Activated naive CD4-positive, alpha-beta T cell treated with anti-CD3 and anti-CD28 coated beads, Interleukin-2, amount 50 U/mL, for 24 hours (primary cell): ENCODE results near the gene MARCHF2.
"Not testable (repeated sequence)": the region's sequence is repeated elsewhere in the genome, so short reads cannot be mapped to it uniquely, and the experiment has no call there.

ENCODE experiments used
- H3K27ac Mint-ChIP-seq: one replicate; pipeline ENCODE4 v1.8.0; 2021; ENCODE audit warnings: mild to moderate bottlenecking, mixed read lengths
- H3K27me3 Mint-ChIP-seq: one replicate; pipeline ENCODE4 v1.8.0; 2021; ENCODE audit warnings: mixed read lengths
- H3K36me3 Mint-ChIP-seq: one replicate; pipeline ENCODE4 v1.8.0; 2021; ENCODE audit warnings: mixed read lengths
- H3K4me1 Mint-ChIP-seq: one replicate; pipeline ENCODE4 v1.8.0; 2021; ENCODE audit warnings: mixed read lengths
- H3K4me3 Mint-ChIP-seq: one replicate; pipeline ENCODE4 v1.8.0; 2021; ENCODE audit warnings: mild to moderate bottlenecking, mixed read lengths
- H3K9me3 Mint-ChIP-seq: one replicate; pipeline ENCODE4 v1.8.0; 2021; ENCODE audit warnings: mixed read lengths

MARCHF2 gene

DNA sequence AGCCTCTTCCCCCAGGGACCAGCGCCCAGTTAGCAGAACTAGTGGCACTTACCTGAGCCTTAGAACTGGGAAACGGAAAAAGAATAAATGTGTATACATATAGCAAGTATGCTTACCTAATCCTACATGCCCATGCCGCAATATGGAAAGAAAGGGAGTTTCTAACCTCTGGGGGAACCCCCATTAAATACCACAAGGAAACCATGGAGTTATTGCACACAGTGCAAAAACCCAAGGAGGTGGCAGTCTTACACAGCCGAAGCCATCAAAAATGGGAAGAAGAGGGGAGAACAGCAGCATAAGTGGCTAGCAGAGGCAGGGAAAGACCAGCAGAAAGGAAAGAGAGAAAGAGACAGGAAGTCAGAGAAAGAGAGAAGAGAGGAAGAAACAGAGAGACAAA lies 28.5 kb upstream of the MARCHF2 start:
- not testable (repeated sequence) for H3K9me3 Mint-ChIP-seq, H3K27me3 Mint-ChIP-seq, H3K27ac Mint-ChIP-seq, H3K4me1 Mint-ChIP-seq, H3K36me3 Mint-ChIP-seq, H3K4me3 Mint-ChIP-seq

GRCh38 chr19:8385103-8385502 lies 28.0 kb upstream of the MARCHF2 start:
- not testable (repeated sequence) for H3K27ac Mint-ChIP-seq, H3K36me3 Mint-ChIP-seq, H3K27me3 Mint-ChIP-seq, H3K4me3 Mint-ChIP-seq, H3K4me1 Mint-ChIP-seq, H3K9me3 Mint-ChIP-seq

GRCh38 chr19:8385566-8385965 lies 27.5 kb upstream of the MARCHF2 start:
- H3K9me3 Mint-ChIP-seq, H3K27me3 Mint-ChIP-seq, H3K4me1 Mint-ChIP-seq, H3K36me3 Mint-ChIP-seq, H3K27ac Mint-ChIP-seq, H3K4me3 Mint-ChIP-seq: not testable (repeated sequence)

- not testable (repeated sequence) for H3K36me3 Mint-ChIP-seq, H3K9me3 Mint-ChIP-seq, H3K27ac Mint-ChIP-seq, H3K4me3 Mint-ChIP-seq, H3K4me1 Mint-ChIP-seq, H3K27me3 Mint-ChIP-seq
Measured at GRCh38 chr19:8386419-8386818, 26.7 kb upstream of the MARCHF2 start.

DNA sequence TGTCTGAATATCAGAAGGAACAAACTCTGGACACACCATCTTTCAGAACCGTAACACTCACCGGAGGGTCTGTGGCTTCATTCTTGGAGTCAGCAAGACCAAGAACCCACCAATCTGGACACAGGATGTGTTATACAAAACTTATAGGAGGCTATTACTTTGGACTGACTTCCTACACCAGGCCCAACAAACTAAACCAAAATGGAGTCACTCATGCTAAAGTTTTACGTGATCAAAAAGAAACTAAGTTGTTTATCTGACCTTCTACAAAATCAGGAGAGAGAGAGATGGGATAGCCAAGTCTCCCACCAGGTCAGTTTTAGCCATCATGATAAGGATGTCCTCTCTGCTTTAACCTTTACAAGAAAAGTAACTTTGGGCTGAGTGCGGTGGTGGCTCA lies 26.1 kb upstream of the MARCHF2 start:
- Mint-ChIP-seq H3K36me3 (peaks cover 6% of the 10 kb centered on the region), H3K4me3 (no peak overlapping the region), H3K4me1 (peaks cover 10% of the 10 kb centered on the region), H3K27ac (no peak overlapping the region), H3K27me3 (no peaks in the 10 kb centered on the region), H3K9me3 (no peaks in the 10 kb centered on the region)

GRCh38 chr19:8387688-8388611 lies 25.2 kb upstream of the MARCHF2 start:
- Mint-ChIP-seq H3K36me3 (peaks cover 6% of the 10 kb centered on the region), H3K27me3 (no peaks in the 10 kb centered on the region), H3K4me3 (peak overlapping the region; percentile 33), H3K9me3 (no peaks in the 10 kb centered on the region), H3K27ac (peak overlapping the region; percentile 41), H3K4me1 (peaks cover 16% of the 10 kb centered on the region)

DNA sequence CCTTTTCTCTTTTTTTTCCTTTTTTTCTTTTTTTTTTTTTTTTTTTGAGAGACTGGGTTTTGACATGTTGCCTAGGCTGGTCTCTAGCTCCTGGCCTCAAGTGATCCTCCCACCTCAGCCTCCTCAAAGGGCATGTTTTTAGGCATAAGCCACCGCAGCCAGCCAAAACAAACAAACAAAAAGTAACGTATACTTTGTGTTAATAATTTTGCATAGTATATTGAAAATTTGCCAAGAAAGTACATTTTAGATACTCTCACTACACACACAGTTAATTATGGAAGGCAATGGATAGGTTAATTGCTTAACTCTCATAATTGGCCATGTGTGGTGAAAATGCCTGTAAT lies 24.5 kb upstream of the MARCHF2 start:
- Mint-ChIP-seq H3K4me3 (peak overlapping the region; percentile 11), H3K27ac (no peak overlapping the region), H3K36me3 (peaks cover 6% of the 10 kb centered on the region), H3K9me3 (no peaks in the 10 kb centered on the region), H3K4me1 (peaks cover 19% of the 10 kb centered on the region), H3K27me3 (no peaks in the 10 kb centered on the region)

DNA sequence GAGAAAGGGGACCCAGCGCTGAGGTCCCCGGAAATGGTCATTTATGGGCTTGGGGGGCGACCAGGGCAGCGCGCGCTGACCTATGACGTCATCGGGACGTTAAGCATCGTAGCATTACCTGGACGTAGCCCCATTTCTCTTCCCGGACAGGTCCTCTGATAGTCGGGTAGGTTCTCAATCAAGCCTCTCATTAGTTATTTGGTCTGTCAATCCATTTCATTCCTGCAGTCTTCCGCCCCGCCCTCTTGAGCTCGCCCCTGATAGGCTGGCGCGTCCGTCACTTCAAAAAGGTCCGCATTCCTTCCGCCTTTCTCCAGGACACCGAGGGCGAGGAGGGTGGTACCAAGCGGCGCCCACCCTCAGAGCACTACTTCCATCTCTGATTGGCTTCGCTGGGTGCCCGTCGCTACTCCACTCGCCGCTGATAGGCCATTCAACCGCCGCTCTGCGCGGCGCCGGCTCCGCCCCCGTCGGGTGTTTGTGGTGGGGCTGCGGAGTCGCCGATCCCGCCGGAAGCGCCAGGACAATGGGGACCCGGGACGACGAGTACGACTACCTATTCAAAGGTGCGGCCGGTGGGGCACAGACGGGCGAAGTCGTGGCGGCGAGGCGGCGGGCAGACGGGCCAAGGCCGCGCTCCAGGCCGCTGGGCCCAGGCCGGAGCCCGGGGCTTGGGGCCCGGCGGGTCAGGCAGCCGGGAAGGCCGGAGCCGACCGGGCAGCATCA lies 23.1 kb upstream of the MARCHF2 start, which contains the start of gene RAB11B:
TSS of gene RAB11B (plus strand) at position 470 of the 726 bp plus-strand sequence. CDS start at position 527, 57 bp downstream.
- Mint-ChIP-seq H3K27me3 (no peaks in the 10 kb centered on the region), H3K4me3 (peak within 1 kb of the TSS; percentile 93), H3K4me1 (peaks cover 23% of the 10 kb centered on the region), H3K36me3 (peaks cover 6% of the 10 kb centered on the region), H3K27ac (peak within 1 kb of the TSS; percentile 95), H3K9me3 (no peaks in the 10 kb centered on the region)

DNA sequence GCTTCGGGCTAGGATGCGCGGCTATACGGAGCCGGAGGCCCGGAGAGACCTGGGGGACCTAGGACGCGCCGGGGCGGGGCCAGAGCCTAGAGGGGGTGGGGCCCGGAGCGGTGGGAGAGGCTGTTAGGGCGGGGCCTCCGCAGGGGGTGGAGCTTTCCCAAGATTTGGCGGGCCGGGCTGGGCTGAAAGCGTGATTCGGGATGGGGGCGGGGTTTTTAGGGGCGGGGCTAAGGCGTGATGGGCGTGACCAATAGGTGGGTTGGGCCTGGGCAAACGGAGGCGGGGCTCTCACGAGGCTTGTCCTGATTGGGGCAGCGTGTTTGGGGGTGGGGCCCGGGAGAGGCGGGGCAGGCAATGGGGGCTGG lies 22.5 kb upstream of the MARCHF2 start:
- Mint-ChIP-seq H3K27ac (peak overlapping the region; percentile 77), H3K36me3 (peaks cover 6% of the 10 kb centered on the region), H3K27me3 (no peaks in the 10 kb centered on the region), H3K9me3 (no peaks in the 10 kb centered on the region), H3K4me3 (peak overlapping the region; percentile 70), H3K4me1 (peaks cover 23% of the 10 kb centered on the region)

- peaks cover 27% of the 10 kb centered on the region for H3K4me1 Mint-ChIP-seq
- H3K27me3 Mint-ChIP-seq: no peaks in the 10 kb centered on the region
- H3K4me3 Mint-ChIP-seq: peak overlapping the region; percentile 70
- H3K27ac Mint-ChIP-seq: peak overlapping the region; percentile 59
- peaks cover 6% of the 10 kb centered on the region for H3K36me3 Mint-ChIP-seq
- H3K9me3 Mint-ChIP-seq: no peaks in the 10 kb centered on the region
Measured at GRCh38 chr19:8391198-8392016, 21.7 kb upstream of the MARCHF2 start.

- Mint-ChIP-seq H3K36me3 (peaks cover 3% of the 10 kb centered on the region), H3K27ac (peak overlapping the region; percentile 74), H3K4me3 (no peak overlapping the region), H3K4me1 (peaks cover 33% of the 10 kb centered on the region), H3K27me3 (no peaks in the 10 kb centered on the region), H3K9me3 (no peaks in the 10 kb centered on the region)
Measured at GRCh38 chr19:8392017-8392591, 21.0 kb upstream of the MARCHF2 start.

- Mint-ChIP-seq H3K27ac (peak overlapping the region; percentile 4), H3K36me3 (no peaks in the 10 kb centered on the region), H3K4me1 (peaks cover 37% of the 10 kb centered on the region)
Measured at GRCh38 chr19:8393192-8393870, 19.8 kb upstream of the MARCHF2 start.

DNA sequence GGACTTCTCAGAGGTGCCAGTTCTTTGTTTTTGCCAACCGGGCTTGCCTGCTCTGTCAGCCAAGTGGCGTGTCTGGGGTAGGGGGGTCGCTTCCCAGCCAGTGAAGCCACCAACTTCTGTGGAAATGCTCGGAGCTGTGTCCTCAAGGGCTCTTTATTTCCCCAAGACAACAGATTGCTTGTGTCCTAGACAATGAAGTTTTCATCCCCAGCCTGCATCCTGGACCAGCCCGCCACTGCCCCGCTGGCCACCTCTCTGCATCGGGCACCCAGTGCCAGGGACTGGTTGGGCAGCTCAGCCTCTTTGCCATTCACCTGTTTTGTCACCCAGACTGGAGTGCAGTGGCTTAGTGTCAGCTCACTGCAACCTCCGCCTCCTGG lies 19.2 kb upstream of the MARCHF2 start:
- H3K4me1 Mint-ChIP-seq: peaks cover 37% of the 10 kb centered on the region
- no peaks in the 10 kb centered on the region for H3K27me3 Mint-ChIP-seq
- H3K27ac Mint-ChIP-seq: no peak overlapping the region
- no peaks in the 10 kb centered on the region for H3K36me3 Mint-ChIP-seq
- H3K9me3 Mint-ChIP-seq: no peaks in the 10 kb centered on the region
- no peak overlapping the region for H3K4me3 Mint-ChIP-seq

More at GRCh38 chr19:8393192-8393870, 19.8 kb upstream of the MARCHF2 start:
- H3K4me3 Mint-ChIP-seq: peak overlapping the region; percentile 52
- no peaks in the 10 kb centered on the region for H3K27me3 Mint-ChIP-seq
- no peaks in the 10 kb centered on the region for H3K9me3 Mint-ChIP-seq

DNA sequence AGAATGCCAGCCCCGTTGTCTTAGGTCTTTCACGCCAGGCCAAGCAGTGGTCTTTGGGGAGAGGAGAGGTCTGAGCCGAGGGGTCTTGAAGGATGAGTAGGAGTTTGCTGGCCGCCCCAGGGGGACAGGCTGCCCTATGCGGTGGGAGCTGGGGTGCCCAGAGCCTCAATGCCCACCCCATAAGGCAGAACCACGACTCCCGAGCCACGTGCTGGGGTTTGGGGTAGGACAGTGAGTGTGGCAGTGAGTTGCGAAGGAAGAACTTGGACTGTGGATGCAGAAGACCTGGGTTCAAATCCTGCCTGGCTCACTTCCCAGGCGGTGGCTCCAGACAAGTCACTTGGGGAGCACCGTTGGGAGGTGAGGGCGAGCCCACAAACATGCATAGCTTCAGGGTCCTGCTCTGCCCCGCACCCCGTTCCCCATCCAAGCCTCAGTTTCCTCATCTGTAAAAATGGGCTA lies 17.5 kb upstream of the MARCHF2 start:
- Mint-ChIP-seq H3K36me3 (no peaks in the 10 kb centered on the region), H3K9me3 (no peaks in the 10 kb centered on the region), H3K27me3 (no peaks in the 10 kb centered on the region), H3K4me3 (no peak overlapping the region), H3K4me1 (peaks cover 33% of the 10 kb centered on the region), H3K27ac (no peak overlapping the region)

DNA sequence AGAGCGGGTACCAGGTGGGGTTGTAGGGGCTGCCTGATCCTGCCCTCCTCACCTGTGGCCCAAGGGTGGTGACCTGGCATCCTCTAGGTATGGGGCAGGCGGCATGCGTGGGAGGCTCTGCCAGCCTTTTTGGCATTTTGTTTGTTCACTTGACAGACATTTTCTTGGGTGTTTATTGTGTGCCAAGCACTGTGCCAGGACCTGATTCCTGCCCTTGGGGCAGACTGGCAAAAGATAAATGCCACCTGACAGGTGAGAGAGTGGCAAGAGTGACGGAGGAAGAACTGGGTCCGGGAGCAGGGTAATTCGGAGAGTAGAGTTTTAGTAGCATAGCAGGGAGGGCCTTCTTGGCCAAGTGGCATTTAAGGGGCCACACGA lies 16.9 kb upstream of the MARCHF2 start:
- Mint-ChIP-seq H3K4me3 (no peak overlapping the region), H3K27me3 (no peaks in the 10 kb centered on the region), H3K4me1 (peaks cover 33% of the 10 kb centered on the region), H3K36me3 (no peaks in the 10 kb centered on the region), H3K9me3 (no peaks in the 10 kb centered on the region), H3K27ac (no peak overlapping the region)
